Panc1 (cell line): ENCODE data around the gene HSPA1L. TPM values are rescaled to one million over a fixed set of nuclear protein-coding genes. Genes with fewer than 3 reads are reported as not detected.

Experiments used
- ATAC-seq: fragments of 200-7000 bp; cut with Tn5 transposase; 2 replicates; pipeline ENCODE4 v1.9.1; 2020; ENCODE audit warnings: mild to moderate bottlenecking, moderate library complexity
- BruUV-seq: library from RNA; stranded (reverse); fragments of 400-500 nt; replicated peaks from 2 replicates; lab custom pipeline; 2021; lab: Mats Ljungman, UMichigan
- CTCF ChIA-PET: fragments of 300-600 bp; sonication (Branson Sonifier 250); formaldehyde crosslinking; loops from one replicate; lab custom pipeline; 2022; ENCODE audit warnings: antibody characterized with exemption; lab: Charles Lee
- POLR2A ChIA-PET: fragments of 300-600 bp; sonication (Branson Sonifier 250); formaldehyde crosslinking; loops from one replicate; lab custom pipeline; 2022; ENCODE audit warnings: antibody characterized with exemption; lab: Charles Lee
- DNase-seq: peaks from one replicate; pipeline ENCODE4 v3.0.0-alpha.2; 2010; ENCODE audit warnings: low read depth, low spot score
- H3K27ac ChIP-seq: 2 replicates; pipeline ENCODE4 v1.5.1; 2011; ENCODE audit warnings: mild to moderate bottlenecking, low read length, inconsistent platforms
- H3K27me3 ChIP-seq: fragments of 200-500 bp; sonication (Bioruptor generic); 2 replicates; pipeline ENCODE4 v1.6.0; 2014; ENCODE audit warnings: low read length, inconsistent platforms; ENCODE audit not compliant: control insufficient read depth, insufficient read depth
- H3K36me3 ChIP-seq: fragments of 200-500 bp; sonication (Bioruptor generic); 2 replicates; pipeline ENCODE4 v1.5.1; 2014; ENCODE audit warnings: inconsistent platforms, mild to moderate bottlenecking, low read length, moderate library complexity; ENCODE audit not compliant: control insufficient read depth, insufficient read depth
- H3K4me1 ChIP-seq: 2 replicates; pipeline ENCODE4 v1.5.1; 2011; ENCODE audit warnings: inconsistent platforms, mild to moderate bottlenecking, low read length, moderate library complexity; ENCODE audit not compliant: control insufficient read depth, insufficient read depth
- H3K4me3 ChIP-seq, 2 experiments: 2 replicates each; pipeline ENCODE4 v1.5.1; 2011 to 2012; ENCODE audit warnings: low read depth in 2 of 2, low read length in 2 of 2, mild to moderate bottlenecking in 2 of 2, inconsistent platforms in 1 of 2, moderate library complexity in 1 of 2
- H3K9me3 ChIP-seq: fragments of 200-500 bp; sonication (Bioruptor generic); 2 replicates; pipeline ENCODE4 v1.5.1; 2014; ENCODE audit warnings: low read depth, mild to moderate bottlenecking, inconsistent platforms, low read length, moderate library complexity; ENCODE audit not compliant: control insufficient read depth, insufficient read depth
- POLR2AphosphoS5 ChIP-seq: IDR thresholded peaks from 2 replicates; pipeline ENCODE4 v1.6.1; 2012; ENCODE audit warnings: mild to moderate bottlenecking, low read depth, low read length, moderate library complexity
- SIN3A ChIP-seq: IDR thresholded peaks from 2 replicates; pipeline ENCODE4 v1.6.1; 2012; ENCODE audit warnings: low read depth, mild to moderate bottlenecking, low read length, moderate library complexity, borderline replicate concordance; ENCODE audit not compliant: insufficient read depth
- TCF7L2 ChIP-seq: IDR thresholded peaks from 2 replicates; pipeline ENCODE4 v1.6.1; 2011; ENCODE audit warnings: mild to moderate bottlenecking, low read depth, low read length, inconsistent platforms
- in situ Hi-C: cut with HindIII; loops from 2 replicates; pipeline ENCODE4 v1.10.0; 2016; ENCODE audit warnings: low sequenced_read_pairs, low pct_unique_long_range_greater_than_20kb
- intact Hi-C: fragments of 100-400 bp; cut with micrococcal nuclease; formaldehyde crosslinking; loops from one replicate; pipeline ENCODE4 v1.10.0; 2022; ENCODE audit not compliant: unreplicated experiment
- total RNA-seq: library from RNA; stranded (reverse); gene quantifications from one replicate; pipeline ENCODE4 v1.2.1, GENCODE V29; 2021; ENCODE audit not compliant: unreplicated experiment
- TF ChIP-seq, protein P1 (sequence below): fragments of 450-650 bp; IDR thresholded peaks from 2 replicates; pipeline ENCODE4 v1.5.1; 2017; ENCODE audit warnings: mild to moderate bottlenecking
- TF ChIP-seq, protein P2 (sequence below), 2 experiments: IDR thresholded peaks; 2 replicates each; pipeline ENCODE4 v1.6.1; 2011 to 2012; ENCODE audit warnings: low read depth in 2 of 2, control low read depth in 1 of 2, low read length in 1 of 2, mild to moderate bottlenecking in 1 of 2, moderate library complexity in 1 of 2; ENCODE audit not compliant: insufficient read depth in 1 of 2

Gene HSPA1L
- total RNA-seq, 1 experiment from 2014 or later, result 2.8 TPM

DNA sequence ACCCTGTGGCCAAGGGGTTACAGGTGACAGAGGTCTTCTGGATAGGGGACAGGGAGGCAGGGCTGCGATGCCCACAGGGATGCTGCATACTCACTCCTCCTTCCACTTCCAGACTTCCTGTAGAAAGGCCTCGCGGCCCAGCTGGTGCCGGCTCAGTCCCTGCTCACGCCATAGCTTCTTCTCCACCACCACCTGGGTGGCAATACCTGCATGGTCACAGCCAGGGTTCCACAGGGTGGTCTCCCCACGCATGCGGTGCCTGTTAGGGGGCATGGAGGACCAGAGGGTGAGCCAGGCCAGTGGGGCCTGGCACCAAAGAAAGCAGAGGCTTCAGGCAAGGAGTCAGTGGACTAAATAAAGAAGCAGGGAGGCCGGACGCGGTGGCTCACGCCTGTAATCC, 29.6 kb downstream of the HSPA1L start:
- in situ Hi-C loops, result no loop called here
- ChIA-PET CTCF (no interaction called here), POLR2A (interaction anchor here (0.6 kb wide), 1 partner anchor 10 kb away, joined by 3 read pairs; no protein-coding TSS in a partner anchor)
- intact Hi-C loops, result no loop called here
- no peaks in the 10 kb centered on the region for H3K4me1 ChIP-seq
- no peak for TF ChIP-seq SIN3A
- TF ChIP-seq, protein P1, sequence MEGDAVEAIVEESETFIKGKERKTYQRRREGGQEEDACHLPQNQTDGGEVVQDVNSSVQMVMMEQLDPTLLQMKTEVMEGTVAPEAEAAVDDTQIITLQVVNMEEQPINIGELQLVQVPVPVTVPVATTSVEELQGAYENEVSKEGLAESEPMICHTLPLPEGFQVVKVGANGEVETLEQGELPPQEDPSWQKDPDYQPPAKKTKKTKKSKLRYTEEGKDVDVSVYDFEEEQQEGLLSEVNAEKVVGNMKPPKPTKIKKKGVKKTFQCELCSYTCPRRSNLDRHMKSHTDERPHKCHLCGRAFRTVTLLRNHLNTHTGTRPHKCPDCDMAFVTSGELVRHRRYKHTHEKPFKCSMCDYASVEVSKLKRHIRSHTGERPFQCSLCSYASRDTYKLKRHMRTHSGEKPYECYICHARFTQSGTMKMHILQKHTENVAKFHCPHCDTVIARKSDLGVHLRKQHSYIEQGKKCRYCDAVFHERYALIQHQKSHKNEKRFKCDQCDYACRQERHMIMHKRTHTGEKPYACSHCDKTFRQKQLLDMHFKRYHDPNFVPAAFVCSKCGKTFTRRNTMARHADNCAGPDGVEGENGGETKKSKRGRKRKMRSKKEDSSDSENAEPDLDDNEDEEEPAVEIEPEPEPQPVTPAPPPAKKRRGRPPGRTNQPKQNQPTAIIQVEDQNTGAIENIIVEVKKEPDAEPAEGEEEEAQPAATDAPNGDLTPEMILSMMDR, result no peak
- no peak for TF ChIP-seq TCF7L2
- no peak for ATAC-seq
- H3K36me3 ChIP-seq, result peaks cover 7% of the 10 kb centered on the region; the same call in 1 of the 2 replicates
- DNase-seq, result no peak
- H3K27me3 ChIP-seq, result no peaks in the 10 kb centered on the region
- BruUV-seq, result no TSS peak
- H3K27ac ChIP-seq, result no peak overlapping the region
- H3K9me3 ChIP-seq, result no peaks in the 10 kb centered on the region
- H3K4me3 ChIP-seq, result no peak overlapping the region

DNA sequence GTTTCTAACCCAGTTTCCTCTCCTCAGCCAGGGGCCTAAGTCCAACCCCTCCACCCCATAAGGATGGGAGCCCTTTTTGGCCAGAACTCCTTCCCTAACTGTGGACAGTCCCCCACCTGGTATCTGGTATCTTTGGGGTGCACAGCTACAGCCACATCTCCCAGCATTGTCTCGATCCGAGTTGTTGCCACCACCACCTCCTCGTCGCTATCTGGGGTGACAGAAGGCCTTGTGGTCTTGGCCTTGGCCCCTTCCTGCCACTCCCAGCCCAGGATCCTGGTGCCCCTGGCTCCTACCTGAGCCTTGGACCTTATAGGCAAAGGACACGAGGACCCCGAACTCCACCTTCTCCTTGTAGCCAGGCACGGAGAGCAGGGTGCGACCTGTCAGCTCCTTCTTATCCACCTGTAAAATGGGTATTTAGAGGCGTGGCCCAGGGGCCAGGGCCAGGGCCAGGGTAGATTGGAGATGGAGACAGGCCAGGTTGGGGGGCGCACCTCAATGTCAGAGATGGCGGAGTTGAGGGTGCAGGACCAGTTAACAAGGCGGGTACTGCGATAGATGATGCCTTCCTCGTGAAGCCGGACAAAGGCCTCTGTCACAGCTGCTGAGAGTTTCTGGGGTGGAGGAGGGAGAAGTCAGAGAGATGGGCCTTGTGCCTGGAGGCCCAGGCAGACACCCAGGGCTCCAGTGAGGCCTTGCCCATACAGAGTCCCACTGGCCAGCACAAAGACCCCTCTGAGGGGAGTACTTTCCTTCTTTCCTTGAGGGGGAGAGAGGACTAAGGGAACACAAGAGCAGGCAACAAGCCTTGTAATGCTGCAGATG, 30.8 kb downstream of the HSPA1L start:
- no peaks in the 10 kb centered on the region for H3K4me1 ChIP-seq
- ATAC-seq (no peak), DNase-seq (no peak)
- no peaks in the 10 kb centered on the region for H3K27me3 ChIP-seq
- ChIA-PET POLR2A (interaction anchor here (0.6 kb wide), 1 partner anchor 72 kb away, joined by 3 read pairs; no protein-coding TSS in a partner anchor), CTCF (no interaction called here)
- H3K4me3 ChIP-seq, result no peak overlapping the region
- intact Hi-C loops, result no loop called here
- TF ChIP-seq, protein P1, result no peak
- TF ChIP-seq TCF7L2 (no peak), SIN3A (no peak), POLR2AphosphoS5 (no peak)
- TF ChIP-seq, protein P2, sequence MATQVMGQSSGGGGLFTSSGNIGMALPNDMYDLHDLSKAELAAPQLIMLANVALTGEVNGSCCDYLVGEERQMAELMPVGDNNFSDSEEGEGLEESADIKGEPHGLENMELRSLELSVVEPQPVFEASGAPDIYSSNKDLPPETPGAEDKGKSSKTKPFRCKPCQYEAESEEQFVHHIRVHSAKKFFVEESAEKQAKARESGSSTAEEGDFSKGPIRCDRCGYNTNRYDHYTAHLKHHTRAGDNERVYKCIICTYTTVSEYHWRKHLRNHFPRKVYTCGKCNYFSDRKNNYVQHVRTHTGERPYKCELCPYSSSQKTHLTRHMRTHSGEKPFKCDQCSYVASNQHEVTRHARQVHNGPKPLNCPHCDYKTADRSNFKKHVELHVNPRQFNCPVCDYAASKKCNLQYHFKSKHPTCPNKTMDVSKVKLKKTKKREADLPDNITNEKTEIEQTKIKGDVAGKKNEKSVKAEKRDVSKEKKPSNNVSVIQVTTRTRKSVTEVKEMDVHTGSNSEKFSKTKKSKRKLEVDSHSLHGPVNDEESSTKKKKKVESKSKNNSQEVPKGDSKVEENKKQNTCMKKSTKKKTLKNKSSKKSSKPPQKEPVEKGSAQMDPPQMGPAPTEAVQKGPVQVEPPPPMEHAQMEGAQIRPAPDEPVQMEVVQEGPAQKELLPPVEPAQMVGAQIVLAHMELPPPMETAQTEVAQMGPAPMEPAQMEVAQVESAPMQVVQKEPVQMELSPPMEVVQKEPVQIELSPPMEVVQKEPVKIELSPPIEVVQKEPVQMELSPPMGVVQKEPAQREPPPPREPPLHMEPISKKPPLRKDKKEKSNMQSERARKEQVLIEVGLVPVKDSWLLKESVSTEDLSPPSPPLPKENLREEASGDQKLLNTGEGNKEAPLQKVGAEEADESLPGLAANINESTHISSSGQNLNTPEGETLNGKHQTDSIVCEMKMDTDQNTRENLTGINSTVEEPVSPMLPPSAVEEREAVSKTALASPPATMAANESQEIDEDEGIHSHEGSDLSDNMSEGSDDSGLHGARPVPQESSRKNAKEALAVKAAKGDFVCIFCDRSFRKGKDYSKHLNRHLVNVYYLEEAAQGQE (IDR thresholded peaks at IDR 0.05; ENCODE audit: insufficient read depth in 1 of 2, low read depth in 2 of 2, low read length in 1 of 2), result no peak
- peaks cover 6% of the 10 kb centered on the region; the same call in 1 of the 2 replicates for H3K36me3 ChIP-seq
- H3K9me3 ChIP-seq, result no peaks in the 10 kb centered on the region
- no TSS peak for BruUV-seq
- in situ Hi-C loops, result no loop called here
- no peak overlapping the region for H3K27ac ChIP-seq
